GM19023 (cell line): ENCODE results near the gene GALNS.
"Not testable (repeated sequence)": the region's sequence is repeated elsewhere in the genome, so short reads cannot be mapped to it uniquely, and the experiment has no call there.

Experiments used
- ATAC-seq: cut with Tn5 transposase; IDR thresholded peaks from one replicate; pipeline ENCODE4 v1.9.1; 2021; ENCODE audit warnings: mild to moderate bottlenecking, moderate library complexity; ENCODE audit not compliant: unreplicated experiment

Gene GALNS

DNA sequence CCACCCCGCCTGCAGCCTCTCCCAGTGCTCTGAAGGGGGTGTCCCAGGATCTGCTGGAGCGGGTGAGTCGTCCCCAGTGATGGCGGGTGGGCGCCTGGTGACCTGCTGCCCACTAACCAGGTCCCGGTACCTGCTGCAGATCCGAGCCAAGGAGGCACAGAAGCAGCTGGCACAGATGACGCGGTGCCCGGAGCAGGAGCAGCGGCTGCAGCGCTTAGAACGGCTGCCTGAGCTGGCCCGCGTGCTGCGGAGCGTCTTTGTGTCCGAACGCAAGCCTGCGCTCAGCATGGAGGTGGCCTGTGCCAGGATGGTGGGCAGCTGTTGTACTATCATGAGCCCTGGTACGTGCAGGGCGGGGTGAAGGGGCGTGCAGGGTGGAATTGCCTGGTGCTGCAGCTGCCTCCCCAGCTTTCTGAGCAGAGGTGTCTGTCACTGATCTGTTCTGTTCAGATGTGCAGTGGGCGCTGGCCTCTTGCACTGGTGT, 49.6 kb downstream of the GALNS start:
- no peak for ATAC-seq

DNA sequence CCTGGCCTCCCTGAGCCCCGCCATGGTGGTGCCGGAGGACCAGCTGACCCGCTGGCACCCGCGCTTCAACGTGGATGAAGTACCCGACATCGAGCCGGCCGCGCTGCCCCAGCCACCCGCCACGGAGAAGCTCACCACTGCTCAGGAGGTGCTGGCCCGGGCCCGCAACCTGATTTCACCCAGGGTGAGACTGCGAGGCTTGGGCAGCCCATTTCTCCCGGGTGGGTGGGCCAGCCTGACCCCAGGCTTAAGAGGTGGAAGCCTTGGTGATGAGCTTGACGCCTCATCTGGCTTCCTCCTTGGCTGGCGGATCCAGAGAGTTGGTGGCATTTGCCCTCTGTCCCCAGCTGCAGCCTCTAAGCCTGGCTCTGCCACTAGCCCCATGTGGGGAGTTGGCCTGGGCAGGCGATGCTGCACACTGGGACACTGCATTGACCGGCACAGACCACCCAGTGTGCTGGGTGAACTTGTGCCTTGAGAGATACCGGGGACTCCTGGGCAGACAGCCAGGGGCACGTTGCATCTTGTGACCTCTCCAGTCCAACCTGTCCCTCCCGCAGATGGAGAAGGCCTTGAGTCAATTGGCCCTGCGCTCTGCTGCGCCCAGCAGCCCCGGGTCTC, 50.1 kb downstream of the GALNS start:
- no peak for ATAC-seq

DNA sequence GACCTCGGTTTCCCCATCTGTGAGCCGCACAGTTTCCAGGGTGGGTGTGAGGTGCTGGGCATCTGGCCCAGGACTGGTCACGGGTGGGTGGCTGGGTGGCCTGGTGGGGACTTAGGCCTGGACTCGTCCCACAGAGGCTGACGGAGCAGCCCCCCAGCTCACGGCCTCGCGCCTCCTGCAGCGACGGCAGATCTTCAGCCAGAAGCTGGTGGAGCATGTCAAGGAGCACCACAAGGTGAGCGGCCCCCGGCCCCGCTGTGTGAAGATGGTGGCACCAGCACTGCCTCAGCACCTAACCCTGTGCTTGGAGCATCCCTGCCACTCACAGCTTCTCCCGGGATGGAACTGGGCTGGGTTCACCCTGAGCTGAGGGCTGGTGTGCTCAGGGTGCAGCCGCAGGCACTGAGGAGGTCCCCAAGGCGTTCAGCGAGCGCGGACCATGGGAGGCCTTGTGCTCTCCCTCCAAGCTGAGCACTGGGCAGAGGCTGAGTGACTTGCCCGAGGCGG, 50.8 kb downstream of the GALNS start:
- ATAC-seq = no peak

DNA sequence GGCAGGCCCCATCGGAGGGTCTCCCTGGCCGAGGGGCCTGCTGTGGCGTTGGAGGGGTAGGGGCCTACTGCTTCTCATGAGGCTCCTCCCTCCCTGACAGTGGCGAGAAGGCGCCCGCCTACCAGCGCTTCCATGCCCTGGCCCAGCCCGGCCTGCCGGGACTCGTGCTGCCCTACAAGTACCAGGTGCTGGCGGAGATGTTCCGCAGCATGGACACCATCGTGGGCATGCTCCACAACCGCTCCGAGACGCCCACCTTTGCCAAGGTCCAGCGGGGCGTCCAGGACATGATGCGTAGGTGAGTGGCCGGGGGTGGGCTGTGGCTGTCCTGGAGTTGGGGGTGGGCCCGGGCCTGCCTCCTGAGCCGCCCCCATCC, 51.4 kb downstream of the GALNS start:
- no peak for ATAC-seq

DNA sequence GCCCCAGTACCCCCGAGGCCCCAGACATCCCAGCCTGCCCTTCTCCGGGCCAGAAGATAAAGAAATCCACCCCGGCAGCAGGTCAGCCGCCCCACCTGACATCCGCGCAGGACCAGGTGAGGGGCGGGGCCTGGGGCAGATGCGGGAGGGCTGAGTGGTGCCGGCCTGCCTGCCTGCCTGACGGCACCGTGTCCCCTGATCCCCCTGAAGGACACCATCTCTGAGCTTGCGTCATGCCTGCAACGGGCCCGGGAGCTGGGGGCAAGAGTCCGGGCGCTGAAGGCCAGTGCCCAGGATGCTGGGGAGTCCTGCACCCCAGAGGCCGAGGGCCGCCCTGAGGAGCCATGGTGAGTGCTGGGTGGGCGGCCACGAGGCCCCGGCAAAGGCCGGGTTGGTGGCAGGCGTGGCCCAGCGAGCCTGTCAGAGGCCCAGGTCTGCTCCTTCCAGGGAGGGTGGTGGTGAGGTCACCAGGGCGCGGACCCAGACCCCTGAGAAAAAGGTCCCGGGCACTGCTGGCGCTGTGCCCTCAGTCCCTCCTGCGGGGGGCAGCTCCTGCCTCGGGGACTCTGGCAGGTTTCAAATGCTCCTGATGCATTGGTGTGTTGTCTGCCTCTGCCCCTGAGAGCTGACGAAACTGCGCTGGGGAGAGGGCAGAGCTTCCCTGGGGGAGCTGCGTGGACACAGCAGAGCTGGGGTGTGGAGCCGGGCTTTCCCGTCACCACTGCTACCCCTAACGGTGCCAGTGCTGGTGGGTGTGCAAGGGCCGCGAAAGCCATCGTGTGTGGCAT, 52.0 kb downstream of the GALNS start:
- ATAC-seq = no peak

DNA sequence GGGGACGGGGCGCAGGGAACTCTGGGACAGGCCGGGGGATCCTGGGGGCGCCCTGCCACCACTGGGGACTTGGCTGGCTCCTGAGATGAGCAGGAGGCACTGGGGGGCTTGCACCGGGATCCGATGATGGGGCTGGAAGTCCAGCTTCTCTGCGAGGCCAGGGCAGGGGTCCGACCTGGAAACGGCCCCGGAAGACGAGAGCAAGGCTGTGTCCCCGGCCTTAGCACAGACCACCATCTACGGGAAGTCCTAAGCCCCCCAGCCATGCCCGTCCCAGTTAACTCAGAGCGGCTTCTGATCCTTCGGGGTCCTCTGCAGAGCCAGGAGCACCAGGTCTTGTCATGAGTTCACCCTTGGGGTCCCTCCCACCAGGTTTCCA, 52.6 kb downstream of the GALNS start:
- no peak for ATAC-seq

DNA sequence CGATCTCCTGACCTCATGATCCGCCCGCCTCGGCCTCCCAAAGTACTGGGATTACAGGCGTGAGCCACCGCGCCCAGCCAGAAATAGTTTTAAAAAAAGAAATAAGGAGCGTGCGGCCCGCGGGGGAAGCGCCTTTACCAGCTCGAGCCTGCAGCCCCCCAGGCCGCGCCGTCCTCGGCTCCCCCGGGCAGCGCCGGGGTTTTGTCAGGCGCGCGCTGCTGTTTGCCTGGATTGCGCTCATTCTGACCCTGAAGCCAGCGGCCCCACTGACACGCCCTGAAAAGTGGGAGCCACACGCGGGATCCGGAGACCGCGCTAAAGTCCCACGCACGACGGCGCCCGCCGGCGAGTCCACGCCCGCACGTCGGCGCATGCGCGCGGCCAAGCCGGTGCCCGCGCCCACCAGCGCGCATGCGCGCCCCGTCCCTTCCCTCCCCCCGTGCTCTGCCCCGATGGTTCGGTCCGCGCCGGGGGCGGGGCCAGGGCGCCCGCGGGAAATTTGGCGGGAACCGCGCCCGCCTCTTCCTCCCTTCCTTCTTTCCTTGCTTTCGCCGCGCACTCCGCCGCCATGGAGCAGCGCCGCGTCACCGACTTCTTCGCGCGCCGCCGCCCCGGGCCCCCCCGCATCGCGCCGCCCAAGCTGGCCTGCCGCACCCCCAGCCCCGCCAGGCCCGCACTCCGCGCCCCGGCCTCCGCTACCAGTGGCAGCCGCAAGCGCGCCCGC, 53.3 kb downstream of the GALNS start, which contains the start of gene CDT1:
Gene CDT1, plus strand, starts transcription at position 526 of the 724 bp plus-strand sequence. Its CDS starts 43 bp downstream, at position 569.
- no peak for ATAC-seq

DNA sequence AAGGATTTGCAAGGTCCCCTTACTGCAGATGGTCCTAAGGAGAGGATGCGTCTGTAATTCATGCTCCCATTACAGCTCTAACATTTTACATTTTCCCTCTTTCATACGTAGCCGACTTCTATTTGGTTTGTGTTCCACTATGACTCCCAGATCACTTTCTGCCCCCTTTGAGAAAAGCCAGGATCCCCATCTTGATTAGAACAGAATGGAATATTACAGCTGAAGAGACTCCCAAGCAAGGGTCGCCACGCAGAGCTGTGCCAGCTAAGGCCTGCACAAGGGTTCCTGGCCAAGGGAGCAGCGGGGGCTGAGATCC, 56.5 kb downstream of the GALNS start:
- ATAC-seq = no peak

DNA sequence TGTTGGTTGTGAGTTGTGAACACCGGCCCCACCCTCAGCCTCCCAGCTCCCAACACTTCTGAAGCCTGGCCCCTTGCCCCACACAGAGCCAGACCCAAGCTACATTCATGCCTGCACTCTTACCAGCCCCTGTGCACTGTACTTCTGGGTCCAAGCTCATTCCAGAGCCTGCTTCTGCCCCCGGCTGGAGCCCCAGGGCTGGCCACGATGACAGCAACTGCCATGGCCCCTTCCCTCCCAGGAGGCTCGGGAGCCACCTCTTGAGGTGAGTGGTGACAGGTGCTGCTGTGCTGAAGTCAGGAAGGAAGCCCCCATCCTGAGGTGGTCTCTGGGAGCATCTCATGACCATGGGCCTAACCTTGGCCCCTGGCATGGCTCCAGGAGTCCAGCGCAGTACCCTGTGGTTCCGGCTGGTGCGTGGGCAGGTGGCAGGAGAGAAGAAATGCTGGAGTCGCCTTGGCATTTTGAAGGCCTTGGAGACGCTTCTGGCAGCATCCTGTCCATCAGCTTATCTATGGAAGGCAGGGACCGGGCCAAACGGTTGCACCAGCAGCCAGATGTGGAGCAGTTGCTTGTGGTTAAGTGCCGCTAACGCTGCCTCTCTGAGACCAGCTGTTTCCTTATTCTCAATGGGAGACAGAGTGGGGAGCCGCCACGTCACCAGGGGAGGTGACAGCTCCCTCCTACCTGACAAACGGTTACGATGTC, 57.0 kb downstream of the GALNS start:
- no peak for ATAC-seq

DNA sequence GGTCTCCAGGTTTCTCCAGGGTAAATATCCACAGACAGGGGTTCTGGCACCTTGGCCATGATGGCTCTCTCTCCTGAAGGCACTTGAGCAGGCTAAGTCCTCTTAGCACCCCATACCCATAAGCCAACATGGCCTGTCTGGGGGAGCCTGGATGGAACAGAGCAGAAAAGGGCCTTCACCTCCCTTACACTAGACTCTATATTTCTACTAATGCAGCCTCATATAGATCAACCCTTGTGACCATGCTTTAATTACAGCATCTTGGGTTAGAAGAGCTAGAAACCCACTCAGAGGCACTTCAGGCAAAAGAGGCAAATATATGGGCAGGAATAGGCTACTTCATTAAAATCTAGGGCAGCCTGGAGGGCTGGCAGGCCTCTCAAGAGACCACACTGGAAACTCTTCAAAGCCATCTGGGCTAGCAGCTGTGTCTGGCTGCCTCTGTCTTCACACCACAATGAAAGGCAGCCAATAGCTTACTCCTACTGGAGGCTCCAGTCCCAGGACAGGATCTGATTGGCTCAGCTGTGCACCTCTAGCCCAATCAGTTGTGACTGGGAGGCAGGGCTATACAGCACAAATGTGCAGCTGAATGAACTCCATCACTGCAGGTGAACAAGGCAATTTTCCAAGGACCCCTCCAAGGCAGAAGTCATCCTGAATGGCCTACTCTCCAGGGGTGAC, 57.8 kb downstream of the GALNS start:
- ATAC-seq = no peak

DNA sequence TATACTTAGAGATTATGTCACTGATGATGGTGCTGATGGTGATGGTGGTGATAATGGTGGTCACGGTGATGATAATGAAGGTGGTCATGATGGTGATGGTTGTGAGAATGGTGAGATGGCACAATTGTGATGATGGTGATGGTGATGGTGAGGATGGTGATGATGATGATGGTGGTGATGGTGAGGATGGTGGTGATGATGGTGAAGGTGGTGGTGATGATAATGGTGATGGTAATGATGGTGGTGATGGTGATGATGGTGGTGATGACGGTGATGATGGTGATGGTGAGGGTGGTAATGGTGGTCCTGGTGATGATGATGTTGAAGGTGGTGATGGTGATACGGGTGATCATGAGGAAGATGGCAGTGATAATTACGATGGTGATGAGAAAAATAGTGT, 58.7 kb downstream of the GALNS start:
- ATAC-seq = no peak

DNA sequence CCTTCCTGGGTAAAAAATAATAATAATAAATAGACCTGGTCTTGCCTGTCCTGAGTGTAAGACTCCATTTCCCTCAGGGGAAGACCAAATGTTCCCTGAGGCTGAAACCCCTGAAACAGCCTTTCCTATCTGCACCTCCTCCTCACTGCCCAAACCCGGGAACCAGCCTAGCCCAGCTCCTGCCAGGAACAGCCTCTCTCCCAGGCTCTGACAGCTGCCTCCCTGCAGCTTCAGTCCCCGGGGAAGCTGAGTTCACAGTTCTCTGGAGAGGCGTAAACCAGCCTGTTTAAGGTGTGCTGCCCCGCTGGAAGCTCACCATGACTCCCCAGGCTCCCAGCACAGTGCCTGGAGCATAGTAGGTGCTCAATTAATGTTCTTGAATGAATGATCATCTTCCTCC, 60.5 kb downstream of the GALNS start:
- ATAC-seq = no peak

DNA sequence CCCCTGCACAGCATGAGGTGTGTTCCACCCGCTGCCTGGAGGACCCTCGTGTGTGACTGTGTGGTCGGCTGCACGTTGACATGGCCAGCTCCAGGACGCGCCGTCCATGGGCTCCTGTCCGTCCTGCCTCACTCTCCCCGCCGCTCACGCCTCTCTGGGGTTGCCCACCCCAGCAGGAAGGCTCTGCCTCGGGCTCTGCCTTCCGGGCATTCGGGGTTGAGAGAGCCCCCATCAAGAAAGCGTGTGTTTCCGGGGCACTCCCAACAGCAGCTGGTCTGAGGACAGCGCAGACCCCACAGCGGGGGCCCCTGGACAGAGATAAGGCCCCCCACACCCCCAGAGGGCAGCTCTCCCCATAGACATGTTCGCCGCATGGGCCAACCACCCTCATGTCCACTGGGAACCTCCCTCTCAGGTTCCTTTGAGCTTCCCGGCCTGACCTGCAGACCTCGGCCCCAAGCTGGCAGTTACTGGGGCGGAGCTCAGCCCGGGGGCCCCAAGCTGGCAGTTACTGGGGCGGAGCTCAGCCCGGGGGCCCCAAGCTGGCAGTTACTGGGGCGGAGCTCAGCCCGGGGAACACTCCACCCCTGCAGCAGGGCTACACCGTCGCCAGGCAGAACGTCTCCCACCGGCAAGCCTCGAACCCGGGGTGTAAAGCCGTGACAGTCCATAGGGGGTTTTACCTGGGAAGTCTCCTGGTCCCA, 63.3 kb downstream of the GALNS start:
- ATAC-seq = no peak

DNA sequence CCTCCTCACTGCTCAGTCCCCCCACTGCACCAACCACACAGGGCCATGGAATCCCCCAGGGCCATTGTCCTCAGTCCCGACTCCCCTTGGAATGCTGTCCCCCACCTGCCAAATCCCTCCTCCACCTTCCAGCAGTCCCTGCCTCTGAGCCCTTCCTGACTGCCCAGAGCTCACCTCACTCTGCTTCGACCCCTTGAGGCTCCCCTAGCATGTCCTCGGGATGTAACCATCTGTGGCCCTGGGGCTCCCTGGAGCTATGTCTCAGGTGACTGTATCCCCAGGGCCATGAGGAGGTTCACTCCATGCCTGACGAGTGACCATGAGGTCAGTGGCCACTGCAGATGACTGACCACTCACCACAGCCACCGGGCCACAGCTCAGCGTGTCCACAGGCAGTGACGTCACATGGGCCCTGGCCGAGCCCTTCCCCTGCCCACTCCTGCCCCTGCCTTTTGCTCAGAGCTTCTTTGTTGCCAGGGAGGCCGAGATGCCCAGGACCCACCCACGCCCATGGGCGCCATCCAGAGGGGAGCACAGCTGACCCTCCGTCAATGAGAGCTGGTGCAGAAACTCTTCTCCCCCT, 64.0 kb downstream of the GALNS start:
- ATAC-seq = no peak

DNA sequence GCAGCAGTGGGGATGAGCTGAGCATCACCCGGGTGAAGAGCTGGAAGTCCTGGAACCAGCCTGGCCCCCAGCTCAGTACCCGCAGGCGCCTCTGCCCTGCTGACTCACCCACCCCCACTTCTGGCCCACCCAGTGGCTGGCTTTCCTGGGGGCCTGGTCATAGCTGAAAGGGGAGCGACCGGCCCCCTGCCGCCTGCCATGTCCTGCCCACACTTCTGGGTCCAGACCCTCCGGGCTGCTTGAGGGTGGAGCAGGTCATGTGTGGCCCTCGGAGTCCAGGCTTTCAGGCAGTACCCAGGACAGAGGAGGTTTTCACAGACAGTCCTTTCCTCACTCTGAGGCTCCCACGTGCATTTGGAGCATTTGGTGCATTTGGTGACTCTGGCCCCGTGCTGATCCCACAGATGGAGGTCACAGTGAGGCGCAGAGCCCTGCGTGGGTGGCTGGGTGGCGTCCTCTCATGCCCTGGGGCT, 64.6 kb downstream of the GALNS start:
- no peak for ATAC-seq

DNA sequence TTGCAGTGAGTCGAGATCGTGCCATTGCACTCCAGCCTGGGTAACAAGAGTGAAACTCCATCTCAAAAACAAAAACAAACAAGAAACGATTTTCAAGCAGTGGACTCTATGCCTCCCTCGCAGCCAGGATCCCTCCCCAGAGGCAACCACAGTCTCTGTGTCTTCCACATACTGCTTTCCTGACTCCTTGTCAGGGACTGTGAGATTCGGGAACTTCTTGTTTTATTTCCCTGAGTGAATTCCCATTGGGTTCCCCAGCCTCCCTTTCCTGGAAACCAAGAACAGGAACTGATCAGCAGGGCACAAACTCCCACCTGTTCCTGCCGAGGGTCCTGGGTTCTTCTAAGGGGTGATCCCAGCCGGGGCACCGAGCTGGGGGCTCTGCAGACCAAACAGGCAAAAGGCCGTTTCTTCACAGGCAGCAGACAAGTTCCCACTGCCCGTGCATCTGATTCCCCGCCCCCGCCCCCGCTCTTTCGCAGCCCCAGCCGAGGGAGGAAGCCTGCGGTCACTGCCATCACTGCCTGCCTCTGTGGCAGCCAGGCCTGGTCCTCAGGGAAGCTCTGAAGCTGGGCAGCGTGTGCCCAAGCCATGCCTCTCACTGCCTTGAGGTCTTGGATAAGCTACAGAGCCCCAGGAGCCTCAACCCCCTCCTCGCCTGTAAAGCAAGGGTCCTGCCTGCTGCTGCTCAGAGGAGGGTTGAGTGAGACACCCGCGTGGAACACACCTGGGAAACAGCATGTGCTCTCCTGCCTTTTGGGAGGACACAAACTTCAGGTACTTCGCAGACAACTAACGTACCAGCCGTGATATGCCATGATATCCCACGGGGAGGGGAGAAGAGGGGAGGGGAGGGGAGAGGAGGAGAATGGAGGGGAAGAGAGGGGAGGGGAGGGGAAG, 66.2 kb downstream of the GALNS start:
- no peak for ATAC-seq

DNA sequence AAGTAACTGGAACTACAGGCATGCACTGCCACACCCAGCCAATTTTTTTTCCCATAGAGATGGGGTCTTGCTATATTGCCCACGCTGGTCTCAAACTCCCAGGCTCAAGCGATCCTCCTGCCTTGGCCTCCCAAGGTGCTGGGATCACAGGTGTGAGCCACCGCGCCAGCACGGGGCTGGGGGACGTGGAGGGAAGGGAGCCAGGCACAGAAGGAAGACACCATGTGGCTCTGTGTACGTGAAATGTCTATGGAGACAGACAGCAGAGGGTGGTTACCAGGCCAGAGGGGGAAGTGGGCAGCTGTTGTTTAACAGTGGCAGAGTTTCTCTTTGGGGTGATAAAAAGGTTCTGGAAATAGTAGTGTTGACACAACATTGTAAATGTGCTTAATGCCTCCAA, 67.2 kb downstream of the GALNS start:
- no peak for ATAC-seq

DNA sequence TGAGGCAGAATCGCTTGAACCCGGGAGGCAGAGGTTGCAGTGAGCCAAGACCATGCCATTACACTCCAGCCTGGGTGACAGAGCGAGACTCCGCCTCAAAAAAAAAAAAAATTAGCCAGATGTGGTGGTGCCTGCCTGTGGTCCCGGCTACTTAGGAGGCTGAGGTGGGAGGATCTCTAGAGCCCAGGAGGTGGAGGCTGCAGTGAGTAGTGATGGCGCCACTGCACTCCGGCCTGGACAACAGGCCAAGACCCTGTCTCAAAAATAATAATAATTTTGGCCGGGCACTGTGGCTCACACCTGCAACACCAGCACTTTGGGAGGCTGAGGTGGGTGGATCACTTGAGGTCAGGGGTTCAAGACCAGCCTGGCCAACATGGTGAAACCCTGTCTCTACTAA, 68.0 kb downstream of the GALNS start:
- ATAC-seq = not testable (repeated sequence)
